HepG2 (cell line): ENCODE measurements around the gene PFDN2. TPM values are rescaled to one million over a fixed set of nuclear protein-coding genes. Genes with fewer than 3 reads are reported as not detected.

ENCODE experiments used
- CC2D1A ChIP-seq: sonication (generic); formaldehyde crosslinking; IDR thresholded peaks from 2 replicates; pipeline ENCODE4 v1.8.1; 2023; ENCODE audit warnings: mild to moderate bottlenecking, missing genetic modification reagents
- E2F2 ChIP-seq: sonication (generic); formaldehyde crosslinking; IDR thresholded peaks from 2 replicates; pipeline ENCODE4 v1.4.0; 2020; ENCODE audit warnings: missing genetic modification reagents, borderline replicate concordance
- FLYWCH1 ChIP-seq: sonication (generic); formaldehyde crosslinking; IDR thresholded peaks from 2 replicates; pipeline ENCODE4 v1.8.1; 2023; ENCODE audit warnings: mild to moderate bottlenecking, missing genetic modification reagents
- GTF3A ChIP-seq: sonication (generic); formaldehyde crosslinking; conservative IDR thresholded peaks from 2 replicates; pipeline ENCODE4 v1.4.0; 2020; ENCODE audit warnings: mild to moderate bottlenecking, missing genetic modification reagents
- HHEX ChIP-seq: IDR thresholded peaks from 2 replicates; pipeline ENCODE4 v1.6.1; 2016; ENCODE audit warnings: control low read depth
- ISL2 ChIP-seq: sonication (generic); formaldehyde crosslinking; IDR thresholded peaks from 2 replicates; pipeline ENCODE4 v1.5.0; 2020; ENCODE audit warnings: missing genetic modification reagents
- SP140L ChIP-seq: sonication (generic); formaldehyde crosslinking; IDR thresholded peaks from 2 replicates; pipeline ENCODE4 v1.4.0; 2020; ENCODE audit warnings: missing genetic modification reagents, borderline replicate concordance
- ZBED4 ChIP-seq: sonication (generic); formaldehyde crosslinking; IDR thresholded peaks from 2 replicates; pipeline ENCODE4 v1.4.0; 2020; ENCODE audit warnings: missing genetic modification reagents, borderline replicate concordance
- ZBTB3 ChIP-seq: sonication (generic); formaldehyde crosslinking; IDR thresholded peaks from 2 replicates; pipeline ENCODE4 v1.4.0; 2020; ENCODE audit warnings: low read depth, mild to moderate bottlenecking, moderate library complexity, missing genetic modification reagents, borderline replicate concordance
- ZBTB39 ChIP-seq: sonication (generic); formaldehyde crosslinking; IDR thresholded peaks from 2 replicates; pipeline ENCODE4 v1.5.0; 2020; ENCODE audit warnings: missing genetic modification reagents
- ZHX2 ChIP-seq, 2 experiments: sonication (generic) in 1 of 2; formaldehyde crosslinking in 1 of 2; IDR thresholded peaks; 2 replicates each; pipeline versions ENCODE4 v1.6.1 to v1.9.0; 2014 to 2022; ENCODE audit warnings: antibody characterized with exemption in 1 of 2, borderline replicate concordance in 1 of 2, inconsistent platforms in 1 of 2, low read depth in 1 of 2, missing genetic modification reagents in 1 of 2
- ZNF549 ChIP-seq: sonication (generic); formaldehyde crosslinking; IDR thresholded peaks from 2 replicates; pipeline ENCODE4 v1.5.0; 2020; ENCODE audit warnings: missing genetic modification reagents
- ZNF615 ChIP-seq: sonication (generic); formaldehyde crosslinking; IDR thresholded peaks from 2 replicates; pipeline ENCODE4 v1.5.0; 2020; ENCODE audit warnings: mild to moderate bottlenecking, missing genetic modification reagents, borderline replicate concordance
- ZNF678 ChIP-seq: sonication (generic); formaldehyde crosslinking; IDR thresholded peaks from 2 replicates; pipeline ENCODE4 v1.4.0; 2020; ENCODE audit warnings: mild to moderate bottlenecking, missing genetic modification reagents
- ZNF720 ChIP-seq: sonication (generic); formaldehyde crosslinking; IDR thresholded peaks from 2 replicates; pipeline ENCODE4 v1.4.0; 2020; ENCODE audit warnings: missing genetic modification reagents
- polyA plus RNA-seq, 8 experiments: library from polyadenylated mRNA; depleted of rRNA in 3 of 8; stranded (reverse) in 7 of 8; unstranded in 1 of 8; fragments of >200 nt; fragmentation: Illumina TruSeq in 4 of 8; extraction: Trizol in 4 of 8; gene quantifications; 2 replicates each; pipeline versions ENCODE4 v1.2.1 to v1.2.3, GENCODE V29; 2011 to 2016; ENCODE audit warnings: low read depth in 4 of 8, missing spikeins in 1 of 8, mixed read lengths in 1 of 8; ENCODE audit not compliant: insufficient read depth in 1 of 8
- total RNA-seq, 5 experiments: library from RNA; depleted of rRNA; stranded (reverse); fragments of >200 nt; fragmentation: Illumina TruSeq; extraction: Trizol; gene quantifications; 2 replicates each; pipeline ENCODE4 v1.2.3, GENCODE V29; 2016; ENCODE audit warnings: low read depth in 1 of 5

The PFDN2 gene
- total and polyA plus RNA-seq, 2 of the 13 experiments (the other 11 are each of a cell fraction or from before 2014, with no cell fraction given), result 62.6 to 63.6 TPM

- TF ChIP-seq ZBED4 (CRISPR knock-in tag) (no peak), SP140L (no peak), GTF3A (CRISPR knock-in tag) (no peak), ZNF615 (CRISPR knock-in tag) (no peak), E2F2 (CRISPR knock-in tag) (no peak), HHEX (CRISPR knock-in tag) (no peak), ZNF678 (CRISPR knock-in tag) (peak; percentile 13; the same call in 1 of the 2 replicates), FLYWCH1 (CRISPR knock-in tag) (no peak), ZBTB39 (CRISPR knock-in tag) (no peak), ZHX2 (IDR thresholded peaks at IDR 0.05; ENCODE audit: low read depth) (peak; percentile 81), ZHX2 (CRISPR knock-in tag; IDR thresholded peaks at IDR 0.05; ENCODE audit: borderline replicate concordance) (no peak), CC2D1A (no peak), ISL2 (0 out of 2 replicates have a peak, but pooled peaks have one; percentile 33), ZNF549 (CRISPR knock-in tag) (no peak), ZNF720 (CRISPR knock-in tag) (no peak), ZBTB3 (CRISPR knock-in tag) (no peak)
Observed at GRCh38 chr1:161159087-161159912, 41.5 kb upstream of the PFDN2 start, which contains the start of gene USP21 (continued).
